Daoy (cell line): ENCODE data around the gene INSM1. TPM values are rescaled to one million over a fixed set of nuclear protein-coding genes. Genes with fewer than 3 reads are reported as not detected.

Source experiments
- DNase-seq: peaks from one replicate; pipeline ENCODE4 v3.0.0-alpha.2; 2015; ENCODE audit warnings: low read depth
- total RNA-seq: library from RNA; depleted of rRNA; stranded (reverse); fragments of >200 nt; shearing (Covaris generic); gene quantifications from 2 replicates; pipeline ENCODE4 v1.2.3, GENCODE V29; 2014

Gene INSM1
- total RNA-seq, 1 experiment from 2014 or later = not detected

DNA sequence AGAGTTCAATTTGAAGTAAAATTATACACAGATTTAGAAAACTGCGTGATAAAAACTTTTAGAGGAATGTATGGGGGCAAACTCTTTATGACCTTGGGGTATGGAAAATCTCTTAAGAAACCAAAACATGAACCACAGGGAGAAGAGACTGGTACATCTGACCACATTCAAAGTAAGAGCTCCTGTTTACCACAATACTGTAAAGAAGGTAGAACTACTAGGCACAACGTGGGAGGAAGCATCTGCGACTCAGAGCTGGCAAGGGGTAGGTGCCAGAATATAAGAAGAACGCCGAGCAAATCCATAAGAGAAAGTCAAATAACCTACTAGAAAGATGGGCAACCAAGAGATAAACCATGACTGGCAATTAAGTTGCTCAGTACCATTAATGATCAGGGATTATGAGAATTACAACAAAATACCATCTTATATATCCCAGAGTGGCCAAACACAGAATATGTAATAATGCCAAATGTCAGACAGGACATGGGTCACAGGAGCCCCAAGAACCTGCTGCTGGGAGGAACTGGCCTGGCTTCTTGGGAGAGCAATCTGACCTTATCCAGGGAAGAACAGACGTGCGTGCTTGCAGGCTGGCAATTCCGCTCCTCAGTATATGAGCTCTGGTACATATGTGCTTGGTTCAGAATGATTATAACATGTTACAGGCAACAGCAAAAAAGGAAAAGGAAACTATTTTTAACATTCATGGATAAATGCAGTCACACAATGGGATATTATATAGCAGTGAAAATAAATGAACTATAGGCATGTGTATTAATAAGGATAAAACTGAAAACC lies 50.2 kb downstream of the INSM1 start:
- DNase-seq = no peak
